ENCODE measurements around the gene SLC46A3.
"Not testable (repeated sequence)": the region's sequence is repeated elsewhere in the genome, so short reads cannot be mapped to it uniquely, and the experiment has no call there.

SLC46A3 gene

GRCh38 chr13:28750187-28751045, 31.6 kb upstream of the SLC46A3 start:
- no peak overlapping the region for H3K9ac ChIP-seq
- peaks cover 8 to 22% (median 13%) of the 10 kb centered on the region in 11 experiments; a peak in 20 of 22 replicates for H3K9me3 ChIP-seq (replicated peaks in 1 of 11)
- H3K27ac ChIP-seq = no peak overlapping the region
- no peak for TF ChIP-seq Cebpa-rat (IDR thresholded peaks at IDR 0.05)
- H3K27me3 ChIP-seq = no peaks in the 10 kb centered on the region
- no peak overlapping the region for H3K4me2 ChIP-seq
- no peaks in the 10 kb centered on the region for H3K36me3 ChIP-seq
- H4K20me1 ChIP-seq = no peaks in the 10 kb centered on the region
- H3K4me1 ChIP-seq = peaks cover 0 to 16% (median 8%) of the 10 kb centered on the region in 10 experiments; a peak in 12 of 20 replicates
- no peak overlapping the region for H3K4me3 ChIP-seq

- Histone ChIP-seq H3K4me2 (no peak overlapping the region), H3K27ac (no peak overlapping the region), H3K9ac (no peak overlapping the region), H3K4me1 (peaks cover 0 to 22% (median 0%) of the 10 kb centered on the region in 10 experiments; a peak in 5 of 20 replicates), H3K36me3 (no peaks in the 10 kb centered on the region), H3K27me3 (no peaks in the 10 kb centered on the region), H3K4me3 (no peak overlapping the region), H3K9me3 (replicated peaks in 1 of 11) (peaks cover 0 to 4% (median 0%) of the 10 kb centered on the region in 11 experiments; a peak in 2 of 22 replicates), H4K20me1 (no peaks in the 10 kb centered on the region)
- no peak for TF ChIP-seq Cebpa-rat (IDR thresholded peaks at IDR 0.05)
Measured at GRCh38 chr13:28747851-28748250, 29.1 kb upstream of the SLC46A3 start.

- no peak for TF ChIP-seq Cebpa-rat (IDR thresholded peaks at IDR 0.05)
Measured at GRCh38 chr13:28746287-28746612, 27.5 kb upstream of the SLC46A3 start.

GRCh38 chr13:28744656-28745055, 25.9 kb upstream of the SLC46A3 start:
- H3K4me2 ChIP-seq = peak overlapping the region in 2 of 11 experiments; percentile 38 to 57; a peak in 4 of 22 replicates
- H3K9me3 ChIP-seq (replicated peaks in 1 of 11) = peaks cover 0 to 10% (median 0%) of the 10 kb centered on the region in 11 experiments; a peak in 5 of 22 replicates
- H3K4me3 ChIP-seq = no peak overlapping the region
- no peak overlapping the region for H3K27ac ChIP-seq
- no peak overlapping the region for H3K9ac ChIP-seq
- H3K27me3 ChIP-seq = no peaks in the 10 kb centered on the region
- H4K20me1 ChIP-seq = no peaks in the 10 kb centered on the region
- peaks cover 0 to 37% (median 0%) of the 10 kb centered on the region in 10 experiments; a peak in 5 of 20 replicates for H3K4me1 ChIP-seq
- H3K36me3 ChIP-seq = no peaks in the 10 kb centered on the region
- no peak for TF ChIP-seq Cebpa-rat (IDR thresholded peaks at IDR 0.05)

More at GRCh38 chr13:28746287-28746612, 27.5 kb upstream of the SLC46A3 start:
- H4K20me1 ChIP-seq = no peaks in the 10 kb centered on the region
- H3K4me1 ChIP-seq = peaks cover 0 to 31% (median 0%) of the 10 kb centered on the region in 10 experiments; a peak in 5 of 20 replicates
- no peak overlapping the region for H3K4me2 ChIP-seq
- H3K36me3 ChIP-seq = no peaks in the 10 kb centered on the region
- no peak overlapping the region for H3K9ac ChIP-seq
- H3K9me3 ChIP-seq (replicated peaks in 1 of 11) = peaks cover 0 to 4% (median 0%) of the 10 kb centered on the region in 11 experiments; a peak in 2 of 22 replicates
- no peak overlapping the region for H3K27ac ChIP-seq
- no peaks in the 10 kb centered on the region for H3K27me3 ChIP-seq
- no peak overlapping the region for H3K4me3 ChIP-seq

GRCh38 chr13:28744091-28744536, 25.3 kb upstream of the SLC46A3 start:
- no peaks in the 10 kb centered on the region for H3K36me3 ChIP-seq
- TF ChIP-seq Cebpa-rat (IDR thresholded peaks at IDR 0.05) = no peak
- no peaks in the 10 kb centered on the region for H4K20me1 ChIP-seq
- H3K4me1 ChIP-seq = peaks cover 0 to 37% (median 0%) of the 10 kb centered on the region in 10 experiments; a peak in 7 of 20 replicates
- H3K4me3 ChIP-seq = no peak overlapping the region
- no peak overlapping the region for H3K9ac ChIP-seq
- peak overlapping the region in 2 of 11 experiments; percentile 38 to 57; a peak in 4 of 22 replicates for H3K4me2 ChIP-seq
- H3K27ac ChIP-seq = no peak overlapping the region
- no peaks in the 10 kb centered on the region for H3K27me3 ChIP-seq
- H3K9me3 ChIP-seq (replicated peaks in 1 of 11) = peaks cover 0 to 10% (median 0%) of the 10 kb centered on the region in 11 experiments; a peak in 5 of 22 replicates

GRCh38 chr13:28743499-28744083, 24.8 kb upstream of the SLC46A3 start:
- Histone ChIP-seq H3K4me3 (no peak overlapping the region), H3K9me3 (replicated peaks in 1 of 11) (peaks cover 0 to 10% (median 0%) of the 10 kb centered on the region in 11 experiments; a peak in 4 of 22 replicates), H3K4me2 (peak overlapping the region in 2 of 11 experiments; percentile 12 to 38; a peak in 4 of 22 replicates), H3K4me1 (peaks cover 0 to 37% (median 5%) of the 10 kb centered on the region in 10 experiments; a peak in 12 of 20 replicates), H4K20me1 (no peaks in the 10 kb centered on the region), H3K9ac (no peak overlapping the region), H3K36me3 (no peaks in the 10 kb centered on the region), H3K27me3 (no peaks in the 10 kb centered on the region), H3K27ac (no peak overlapping the region)
- TF ChIP-seq Cebpa-rat (IDR thresholded peaks at IDR 0.05) = no peak

- Histone ChIP-seq H3K4me3 (no peak overlapping the region), H3K4me1 (peaks cover 0 to 37% (median 8%) of the 10 kb centered on the region in 10 experiments; a peak in 12 of 20 replicates), H3K36me3 (no peaks in the 10 kb centered on the region), H4K20me1 (no peaks in the 10 kb centered on the region), H3K9me3 (replicated peaks in 1 of 11) (peaks cover 0 to 10% (median 0%) of the 10 kb centered on the region in 11 experiments; a peak in 4 of 22 replicates), H3K4me2 (peak overlapping the region in 1 of 11 experiments; percentile 12; a peak in 1 of 22 replicates), H3K27ac (no peak overlapping the region), H3K9ac (no peak overlapping the region), H3K27me3 (no peaks in the 10 kb centered on the region)
- TF ChIP-seq Cebpa-rat (IDR thresholded peaks at IDR 0.05) = no peak
Measured at GRCh38 chr13:28743020-28743419, 24.2 kb upstream of the SLC46A3 start.

- H3K9me3 ChIP-seq (replicated peaks in 1 of 11) = peaks cover 0 to 10% (median 0%) of the 10 kb centered on the region in 11 experiments; a peak in 4 of 22 replicates
- peaks cover 0 to 37% (median 8%) of the 10 kb centered on the region in 10 experiments; a peak in 12 of 20 replicates for H3K4me1 ChIP-seq
- H4K20me1 ChIP-seq, H3K36me3 ChIP-seq, H3K9ac ChIP-seq, H3K27ac ChIP-seq, H3K4me2 ChIP-seq, H3K27me3 ChIP-seq, H3K4me3 ChIP-seq: not testable (repeated sequence)
Measured at GRCh38 chr13:28742445-28742844, 23.7 kb upstream of the SLC46A3 start.

- H3K4me3 ChIP-seq = no peak overlapping the region
- no peak overlapping the region for H3K27ac ChIP-seq
- no peak overlapping the region for H3K9ac ChIP-seq
- no peak for TF ChIP-seq Cebpa-rat (IDR thresholded peaks at IDR 0.05)
- H3K4me2 ChIP-seq = peak overlapping the region in 2 of 11 experiments; percentile 54 to 58; a peak in 4 of 22 replicates
- H3K27me3 ChIP-seq = no peaks in the 10 kb centered on the region
- no peaks in the 10 kb centered on the region for H4K20me1 ChIP-seq
- peaks cover 0 to 37% (median 8%) of the 10 kb centered on the region in 10 experiments; a peak in 12 of 20 replicates for H3K4me1 ChIP-seq
- H3K9me3 ChIP-seq (replicated peaks in 1 of 11) = peaks cover 0 to 10% (median 0%) of the 10 kb centered on the region in 11 experiments; a peak in 4 of 22 replicates
- no peaks in the 10 kb centered on the region for H3K36me3 ChIP-seq
Measured at GRCh38 chr13:28741084-28741491, 22.3 kb upstream of the SLC46A3 start.

Data from BLaER1 treated with 17β-estradiol and CSF1 and Interleukin-3, amounts not matched to agents 10 nM and 100 nM (cell line).